Ureter (tissue), 1 donor: Measurements from ENCODE around the gene ABCG1. TPM values are rescaled to one million over a fixed set of nuclear protein-coding genes. Genes with fewer than 3 reads are reported as not detected.
A peak's percentile ranks its signal among the peaks of the same experiment; 100 is the strongest.

ENCODE experiments used
- DNase-seq: peaks from one replicate; pipeline ENCODE4 v3.0.0-alpha.2; 2020; ENCODE audit warnings: low spot score
- total RNA-seq: library from RNA; stranded (reverse); gene quantifications from one replicate; pipeline ENCODE4 v1.2.4, GENCODE V29; 2023
- donor health status: DM: yes; HTN: yes; CAD: no.

ABCG1 gene
- total RNA-seq, 1 donor from 2014 or later = 20.1 TPM

DNA sequence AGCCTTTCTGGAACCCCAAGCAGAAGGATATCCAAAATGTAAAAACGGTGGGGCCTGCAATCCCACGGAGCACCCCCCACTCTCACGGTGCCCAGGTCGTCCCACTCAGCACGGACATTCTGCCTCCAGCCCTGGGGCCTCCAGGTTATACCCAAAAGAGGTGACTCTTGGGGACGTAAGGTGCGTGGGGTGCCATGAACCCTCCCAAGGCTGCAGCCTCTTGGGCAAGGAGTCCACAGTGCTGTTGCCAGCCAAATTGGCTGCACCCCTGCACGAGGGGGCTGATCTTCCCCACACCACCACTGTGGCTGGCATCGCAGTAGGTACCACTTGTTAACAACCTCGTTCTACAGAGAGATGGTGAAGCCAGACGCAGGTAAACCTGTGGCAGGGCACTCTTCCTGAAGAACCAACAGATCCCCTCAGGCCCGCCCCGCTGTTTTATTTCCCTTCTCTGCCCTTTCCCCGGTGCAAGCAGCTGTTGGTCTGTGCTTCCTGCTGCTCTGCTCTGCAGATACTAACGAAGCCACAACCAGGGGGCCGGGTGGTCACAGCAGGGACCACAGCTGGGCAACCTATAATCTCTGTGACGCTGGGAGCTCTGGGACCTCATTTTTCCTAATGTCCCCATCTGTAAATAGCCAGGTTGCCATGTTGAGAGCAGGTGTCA lies 87.6 kb downstream of the ABCG1 start:
- DNase-seq = no peak

DNA sequence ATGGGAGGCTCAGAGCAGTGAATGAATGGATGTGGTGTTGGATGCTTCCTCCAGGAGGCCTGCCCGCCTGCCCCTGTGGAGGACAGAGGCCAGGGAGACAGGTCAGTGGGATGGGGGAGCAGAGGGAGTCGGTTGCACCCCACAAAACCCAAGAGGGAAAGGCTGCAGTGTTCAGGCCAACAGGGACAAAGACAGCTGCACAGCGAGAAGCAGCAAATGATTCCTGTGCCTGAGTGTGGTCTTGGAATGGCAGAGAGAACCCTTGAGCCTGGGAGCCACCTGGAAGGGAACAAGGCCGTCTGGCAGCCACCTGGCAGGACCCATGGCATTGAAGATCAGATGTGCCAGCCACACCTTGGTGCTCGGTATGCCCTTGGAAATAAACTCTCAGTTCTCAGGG lies 88.2 kb downstream of the ABCG1 start:
- no peak for DNase-seq

DNA sequence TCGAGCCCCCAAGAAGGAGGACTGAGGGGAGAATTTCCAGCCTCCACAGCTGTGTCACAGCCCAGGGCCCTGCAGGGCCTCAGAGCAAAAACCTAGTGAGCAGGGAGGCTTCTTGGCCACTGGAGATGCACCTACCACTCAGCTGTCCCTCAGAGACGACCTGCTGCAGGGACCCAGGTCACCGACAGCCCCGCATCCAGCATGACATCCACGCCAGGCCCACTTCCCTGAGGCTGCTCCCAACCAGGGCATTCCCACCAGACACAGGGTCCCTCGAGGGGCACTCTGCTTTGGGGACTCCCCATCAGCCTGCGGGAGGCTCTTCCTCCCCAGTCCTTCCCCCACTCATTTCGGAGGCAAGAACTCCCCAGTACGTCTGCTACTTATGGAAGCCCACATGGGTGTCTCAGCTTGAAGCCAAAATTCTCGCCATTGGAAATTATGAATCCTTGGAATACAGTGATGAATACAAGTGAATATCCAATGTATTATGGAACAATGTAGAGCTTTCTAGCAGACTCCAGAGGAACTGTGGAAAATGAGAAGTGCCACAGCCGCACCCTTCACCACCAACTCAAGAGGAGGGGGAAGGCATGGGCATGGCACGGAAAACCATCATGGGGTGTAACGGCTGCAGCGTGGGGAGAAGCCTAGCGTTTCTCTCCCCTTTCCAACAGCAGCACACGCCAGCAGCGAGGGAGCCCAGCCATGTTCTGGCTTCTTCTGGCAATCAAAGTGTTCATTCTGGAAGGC lies 89.4 kb downstream of the ABCG1 start:
- DNase-seq = no peak

DNA sequence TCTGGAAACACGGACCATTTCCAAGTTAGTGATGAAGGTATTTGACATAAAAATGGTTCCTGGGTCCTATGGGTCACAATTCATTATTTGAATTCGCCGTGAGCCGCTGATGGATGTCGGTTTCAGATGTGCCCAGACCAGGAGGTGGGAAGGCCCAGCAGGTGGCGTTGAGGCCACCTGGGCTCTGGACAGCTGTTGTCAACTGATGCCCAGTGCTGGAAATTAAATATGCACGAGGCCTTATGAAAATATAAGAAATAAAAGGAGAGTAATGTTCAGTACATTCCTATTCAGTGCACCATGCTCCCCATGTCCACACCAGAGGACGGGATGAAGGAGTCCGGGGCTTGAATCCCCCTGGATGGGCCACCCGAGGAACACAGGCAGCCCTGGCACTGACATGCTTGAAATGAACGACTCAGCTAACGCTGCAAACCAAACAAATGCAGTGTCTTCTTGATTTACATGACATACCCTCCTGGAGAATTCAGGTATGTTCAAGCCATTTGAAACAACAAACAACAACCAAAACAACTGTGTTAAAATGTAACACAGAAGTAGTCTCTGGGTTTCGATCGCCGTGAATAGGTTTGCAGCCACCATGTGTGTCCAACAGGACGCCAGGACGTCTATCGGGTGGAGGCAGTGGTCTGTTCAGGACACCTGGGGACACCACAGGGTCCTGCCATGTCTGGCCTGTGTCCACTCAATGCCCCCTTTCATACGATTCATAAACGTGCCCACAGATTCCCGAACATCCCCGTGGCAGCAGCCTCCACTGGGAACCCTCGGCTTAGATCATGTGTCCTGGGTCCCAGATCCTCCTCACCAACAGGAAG lies 90.2 kb downstream of the ABCG1 start:
- no peak for DNase-seq

DNA sequence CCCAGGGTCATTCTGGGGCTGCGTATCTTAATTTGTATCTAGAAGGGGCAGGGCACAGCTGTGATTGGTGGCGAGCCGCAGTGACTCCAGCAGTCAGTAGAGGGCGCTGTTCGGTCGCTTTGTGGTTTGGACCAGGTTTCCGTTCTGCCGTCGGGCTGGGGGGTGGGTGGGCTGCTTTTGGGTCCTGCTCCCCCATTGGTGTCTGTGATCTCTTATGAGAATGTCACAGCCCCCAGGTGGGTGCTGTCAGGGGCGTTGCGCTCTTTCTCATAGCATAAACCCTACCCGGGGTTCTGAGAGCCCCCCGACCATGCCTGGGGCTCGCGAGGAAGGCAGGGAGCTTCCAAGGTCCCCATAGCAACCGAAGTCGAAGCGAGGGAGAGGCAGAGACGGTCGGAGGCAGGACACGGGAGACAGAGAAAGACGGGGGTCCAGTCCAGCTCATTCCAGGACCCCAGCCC lies 90.8 kb downstream of the ABCG1 start:
- DNase-seq = no peak

DNA sequence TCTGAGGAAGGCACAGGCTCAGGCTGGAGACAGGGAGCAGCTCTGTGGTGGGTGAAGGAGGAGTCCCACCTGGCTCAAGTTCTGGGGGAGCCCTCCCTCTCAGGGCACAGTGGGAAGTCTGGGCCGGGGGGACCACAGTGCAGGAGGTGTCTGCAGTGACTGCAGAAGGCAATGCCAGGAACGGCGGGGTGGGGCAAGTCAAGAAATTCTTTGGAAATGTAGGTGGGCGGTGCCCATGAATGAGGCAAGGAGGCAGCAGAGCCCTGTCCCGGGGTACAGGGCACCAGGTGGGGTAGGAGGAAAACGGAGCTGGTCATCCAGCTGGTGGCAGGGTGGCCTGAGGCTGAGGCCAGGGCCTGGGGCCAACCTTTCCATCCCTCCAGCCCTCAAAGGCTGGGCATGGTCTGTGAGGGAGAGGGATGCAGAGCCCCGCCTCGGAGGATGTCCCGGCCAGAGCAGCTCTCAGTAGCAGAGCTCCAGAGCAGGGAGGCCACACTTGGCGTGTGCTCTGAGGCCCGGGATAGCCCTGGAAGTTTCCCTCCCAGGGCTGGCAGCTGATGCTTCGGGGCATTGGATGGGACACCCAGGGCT lies 91.6 kb downstream of the ABCG1 start:
- no peak for DNase-seq

DNA sequence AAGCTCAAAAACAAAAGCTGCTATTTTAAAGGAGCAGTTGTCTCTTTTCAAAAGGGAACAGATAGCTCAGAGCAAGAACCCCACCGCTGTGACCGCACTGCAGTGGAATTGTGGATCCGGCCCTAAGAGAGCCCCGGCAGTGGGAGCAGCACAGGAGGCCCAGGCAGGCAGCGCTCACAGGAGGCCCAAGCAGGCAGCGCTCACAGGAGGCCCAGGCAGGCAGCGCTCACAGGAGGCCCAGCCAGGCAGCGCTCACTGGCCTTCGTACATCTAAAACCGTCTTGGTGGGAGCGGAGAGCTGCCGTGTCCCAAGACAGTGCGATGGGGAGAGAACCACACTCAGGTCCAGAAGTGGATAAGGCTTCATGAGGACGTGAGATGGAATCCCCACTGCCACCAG lies 92.2 kb downstream of the ABCG1 start:
- DNase-seq = no peak

DNA sequence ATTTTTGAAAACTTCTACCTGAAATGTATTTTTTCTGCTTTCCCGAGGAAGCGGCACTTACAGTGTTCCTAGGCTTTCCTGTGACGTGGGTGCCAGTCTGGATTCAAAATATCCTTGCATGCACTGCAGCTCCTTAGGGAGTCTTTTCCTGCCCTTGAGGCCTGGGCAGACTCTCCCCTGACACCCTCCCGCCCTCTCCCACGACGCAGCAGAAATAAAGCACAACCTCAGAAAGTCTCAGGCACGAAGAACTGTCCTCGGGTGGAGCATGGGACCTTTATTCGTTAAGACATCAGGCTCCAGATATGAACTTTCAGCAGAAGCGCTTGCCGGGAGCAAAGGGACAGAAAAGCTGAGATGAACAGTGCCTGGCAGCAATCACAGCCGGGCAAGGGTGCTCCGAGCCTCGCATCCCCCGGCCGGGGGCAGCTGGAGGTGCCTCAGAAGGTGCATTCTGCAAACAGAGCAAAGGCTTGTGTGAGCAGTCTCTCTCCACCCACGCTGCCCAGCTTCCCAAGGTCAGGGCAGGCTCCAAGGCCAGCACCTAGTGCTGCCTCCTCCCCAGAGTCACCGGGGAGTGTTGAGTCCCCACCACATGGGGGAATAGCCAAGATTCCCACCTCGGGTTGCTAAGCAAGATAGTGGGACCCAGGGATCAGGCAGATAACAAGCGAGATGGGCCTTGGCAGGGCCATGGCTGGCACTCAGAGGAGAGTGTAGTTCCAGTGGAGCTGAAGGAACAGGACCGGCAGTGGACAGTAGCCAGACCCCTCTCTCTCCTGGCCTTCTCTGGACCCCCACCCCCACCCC lies 93.1 kb downstream of the ABCG1 start:
- peak; percentile 34 for DNase-seq

DNA sequence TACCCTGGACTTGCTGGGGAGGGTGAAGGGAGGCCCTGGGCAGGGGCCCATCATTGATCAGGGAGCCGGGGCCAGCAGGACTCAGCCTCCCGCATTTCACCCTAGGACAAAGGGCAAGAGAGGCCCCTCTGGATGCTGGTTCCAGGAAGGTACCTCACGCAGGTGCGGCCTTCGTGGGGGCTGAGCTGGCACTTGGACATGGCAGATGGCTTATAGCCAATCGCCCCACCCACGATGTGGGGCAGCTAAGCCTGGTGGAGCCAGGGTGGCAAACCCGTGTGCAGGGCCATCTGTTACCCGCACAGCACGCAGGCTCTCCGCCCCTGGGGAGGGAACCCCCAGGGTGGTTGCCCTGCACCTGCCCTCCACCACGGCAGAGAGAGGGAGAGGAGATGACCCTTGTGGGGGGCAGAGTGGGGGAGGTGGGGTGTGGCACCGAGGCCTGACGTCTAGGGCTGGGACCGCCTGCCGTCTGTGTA lies 93.7 kb downstream of the ABCG1 start:
- no peak for DNase-seq

DNA sequence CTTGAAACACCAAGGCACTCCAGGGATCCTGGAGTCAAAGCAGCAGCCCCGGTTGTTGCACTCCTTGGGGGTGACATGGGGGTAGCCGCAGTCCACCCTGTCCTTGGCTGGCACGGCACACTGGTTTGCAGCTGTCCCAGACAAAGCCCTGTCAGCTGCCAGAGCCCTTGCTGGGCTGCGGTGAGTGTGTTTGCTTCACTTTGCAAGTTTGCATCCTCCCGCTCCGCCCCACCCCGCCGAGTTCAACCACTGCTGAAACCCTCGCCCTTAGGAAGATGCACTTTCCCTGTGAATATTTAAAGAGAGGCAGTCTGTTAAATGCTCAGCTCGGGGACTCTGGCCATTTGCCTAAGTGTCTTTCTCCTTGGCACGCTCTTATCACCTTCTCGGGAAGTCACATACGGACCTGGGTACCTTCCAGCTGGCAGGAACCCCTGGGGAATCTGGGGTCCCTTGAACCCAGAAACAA lies 94.6 kb downstream of the ABCG1 start:
- DNase-seq = no peak

DNA sequence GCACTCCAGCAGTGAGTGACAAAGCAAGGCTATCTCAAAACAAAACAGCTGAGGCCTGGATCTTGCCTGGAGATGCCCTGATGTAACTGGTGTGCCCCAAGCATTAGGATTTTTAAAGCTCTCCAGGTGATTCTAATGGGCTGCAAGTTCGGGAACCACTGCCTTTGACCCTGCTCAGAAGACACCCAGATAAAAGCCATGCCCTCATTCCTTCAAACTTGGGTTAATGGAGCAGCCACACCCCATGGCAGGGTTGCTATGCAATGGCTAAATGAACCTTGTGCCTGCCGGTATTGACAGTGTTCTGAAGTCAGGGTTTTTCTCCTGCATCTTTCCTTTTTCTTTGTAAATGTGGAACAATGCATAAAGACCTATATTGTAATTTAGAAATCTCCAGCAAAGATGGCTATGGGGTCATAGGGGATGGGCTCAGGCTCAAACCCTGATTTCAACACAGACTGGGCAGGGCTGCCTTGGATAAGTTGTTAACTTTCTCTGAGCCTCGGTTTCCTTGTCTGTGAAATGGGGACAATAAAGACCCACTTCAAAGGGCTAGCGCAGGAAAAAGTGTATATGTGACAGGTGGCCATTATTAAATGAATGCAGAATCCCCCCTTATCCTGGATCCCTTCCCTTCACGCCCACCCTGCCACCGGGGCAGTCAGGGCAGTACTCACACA lies 95.8 kb downstream of the ABCG1 start:
- peak; percentile 15 for DNase-seq

DNA sequence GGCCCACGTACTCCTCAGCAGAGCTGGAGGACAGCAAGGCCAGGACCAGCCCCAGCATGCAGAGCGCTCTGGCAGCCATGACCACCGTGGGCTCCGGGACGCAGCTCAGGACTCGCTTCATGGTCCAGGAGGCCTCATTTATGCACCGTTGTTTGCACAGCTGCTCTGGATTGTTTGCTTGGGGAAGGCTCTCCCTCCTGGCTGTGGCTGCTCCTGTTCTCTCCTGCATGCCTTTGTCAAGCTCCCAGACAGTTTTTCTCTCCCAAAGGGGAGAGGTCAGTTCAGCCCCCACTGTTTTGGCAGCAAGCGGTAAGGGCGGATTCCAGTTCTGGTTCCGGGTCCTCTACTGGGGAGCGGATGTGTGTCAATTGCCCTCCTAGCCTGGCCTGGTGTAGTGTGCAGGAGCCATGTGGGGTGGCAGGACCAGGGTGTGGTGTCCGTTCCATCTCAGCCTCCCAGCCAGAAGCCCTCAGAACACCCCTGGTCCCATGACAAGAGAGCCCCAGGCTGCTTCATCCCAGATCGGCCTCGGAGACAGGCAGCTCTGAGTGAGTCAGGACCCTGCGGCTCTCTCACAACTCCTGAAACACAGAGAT lies 96.5 kb downstream of the ABCG1 start, which contains the start of gene TFF3:
Gene TFF3 (minus strand): TSS at position 114 of the 596 bp plus-strand sequence. CDS start 35 bp downstream, at position 79.
- peak; percentile 45 for DNase-seq

DNA sequence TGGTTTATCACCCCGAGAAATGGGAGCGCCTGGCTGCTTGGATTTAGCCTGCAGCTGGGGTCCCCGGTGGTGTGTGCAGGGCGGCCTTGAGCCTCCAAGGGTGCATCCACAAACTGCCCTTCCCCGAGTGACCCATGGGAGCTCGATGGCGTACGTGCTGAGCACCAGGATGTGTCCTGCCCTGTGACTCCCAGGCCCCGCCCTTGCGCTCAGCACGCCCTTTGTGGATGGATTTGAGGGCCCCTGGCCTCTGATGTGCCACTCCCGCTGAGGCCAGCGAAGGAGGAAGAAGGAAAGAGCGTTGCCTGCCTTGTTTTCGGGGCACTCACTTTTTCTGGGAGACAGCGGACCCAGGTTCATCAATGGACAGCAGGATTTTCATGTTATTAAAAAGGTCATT lies 98.0 kb downstream of the ABCG1 start:
- no peak for DNase-seq

DNA sequence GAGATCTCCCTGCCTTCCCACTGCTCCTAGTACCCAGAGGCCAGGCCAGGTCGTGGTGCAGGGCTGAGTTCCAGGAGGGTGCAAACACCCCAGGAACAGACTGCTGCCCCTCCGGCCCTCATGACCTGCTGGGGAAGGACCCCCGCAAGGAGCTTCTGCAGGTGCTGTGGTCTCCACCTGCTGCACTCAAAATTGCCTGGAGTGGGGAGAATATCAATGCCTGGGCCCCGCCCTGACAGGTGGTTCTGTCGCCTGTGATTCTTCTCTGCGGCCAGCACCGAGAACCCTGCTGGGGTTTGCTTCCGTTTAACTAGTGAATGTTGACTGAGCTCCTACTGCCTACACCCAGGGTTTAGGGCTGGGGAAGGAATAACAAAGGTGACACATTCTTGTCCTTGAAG lies 98.4 kb downstream of the ABCG1 start:
- DNase-seq = peak; percentile 22

DNA sequence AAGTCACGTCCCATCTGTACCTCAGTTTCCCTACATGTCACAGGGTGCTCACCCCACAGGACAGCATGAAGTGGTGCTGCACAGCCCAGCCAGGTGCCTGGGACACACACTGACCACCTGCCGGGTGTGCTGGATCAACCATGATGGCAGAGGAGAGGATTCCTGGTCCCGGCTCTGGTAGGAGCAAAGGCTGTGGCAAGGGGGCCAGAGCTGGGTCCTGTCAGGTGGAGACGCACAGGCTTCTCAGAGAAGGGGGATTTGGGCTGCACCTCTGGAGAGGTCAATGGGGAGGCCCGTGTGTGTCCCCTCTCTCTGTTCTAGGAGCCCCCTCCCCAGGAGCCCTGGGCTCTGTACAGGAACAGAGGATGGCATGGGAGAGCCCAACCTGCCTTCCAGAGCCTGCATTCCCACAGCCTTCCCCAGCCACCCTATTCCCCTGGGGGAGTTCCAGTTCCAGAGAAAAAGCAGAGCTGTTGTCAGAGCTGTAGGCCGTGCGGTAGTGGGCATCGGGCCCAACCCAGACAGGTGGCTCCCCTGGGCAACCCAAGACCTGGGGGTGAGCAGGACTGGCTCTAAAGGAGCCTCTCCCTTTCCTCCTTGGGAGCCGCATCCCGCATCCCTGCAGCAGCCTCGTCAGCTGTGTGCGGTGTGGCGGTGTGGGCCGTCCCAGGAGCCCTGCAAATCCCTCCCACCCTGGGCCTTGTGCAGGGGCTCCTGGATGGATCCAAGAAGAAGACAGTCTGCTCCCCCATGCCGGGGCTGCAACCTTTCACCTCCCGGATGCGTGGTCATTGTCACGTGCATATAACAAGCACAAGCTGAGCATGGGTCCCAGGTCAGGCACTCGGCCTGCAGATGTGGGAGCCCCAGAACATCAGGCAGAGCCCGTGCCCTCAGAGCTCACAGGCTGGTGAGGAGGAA lies 99.1 kb downstream of the ABCG1 start:
- peak; percentile 34 for DNase-seq

DNA sequence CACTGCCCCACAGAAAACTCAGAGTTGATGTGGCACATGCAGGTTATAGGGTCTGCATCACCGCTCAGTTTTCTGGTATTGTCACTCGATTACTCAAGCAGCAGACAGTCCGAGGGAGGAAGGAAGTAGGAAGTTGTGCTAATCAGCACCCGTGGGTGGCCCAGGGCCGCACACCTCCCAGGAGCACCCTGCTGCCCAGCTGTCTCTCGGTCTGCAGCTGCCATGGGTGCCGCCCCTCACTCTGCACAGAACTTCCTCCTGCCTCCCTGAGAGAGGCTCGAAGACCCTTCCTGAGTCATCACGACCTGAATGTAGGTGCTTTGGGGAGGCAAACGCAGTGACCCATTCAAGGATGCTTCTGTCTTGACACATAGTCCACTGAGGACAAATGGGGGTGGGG lies 100.4 kb downstream of the ABCG1 start:
- DNase-seq = peak; percentile 36

DNA sequence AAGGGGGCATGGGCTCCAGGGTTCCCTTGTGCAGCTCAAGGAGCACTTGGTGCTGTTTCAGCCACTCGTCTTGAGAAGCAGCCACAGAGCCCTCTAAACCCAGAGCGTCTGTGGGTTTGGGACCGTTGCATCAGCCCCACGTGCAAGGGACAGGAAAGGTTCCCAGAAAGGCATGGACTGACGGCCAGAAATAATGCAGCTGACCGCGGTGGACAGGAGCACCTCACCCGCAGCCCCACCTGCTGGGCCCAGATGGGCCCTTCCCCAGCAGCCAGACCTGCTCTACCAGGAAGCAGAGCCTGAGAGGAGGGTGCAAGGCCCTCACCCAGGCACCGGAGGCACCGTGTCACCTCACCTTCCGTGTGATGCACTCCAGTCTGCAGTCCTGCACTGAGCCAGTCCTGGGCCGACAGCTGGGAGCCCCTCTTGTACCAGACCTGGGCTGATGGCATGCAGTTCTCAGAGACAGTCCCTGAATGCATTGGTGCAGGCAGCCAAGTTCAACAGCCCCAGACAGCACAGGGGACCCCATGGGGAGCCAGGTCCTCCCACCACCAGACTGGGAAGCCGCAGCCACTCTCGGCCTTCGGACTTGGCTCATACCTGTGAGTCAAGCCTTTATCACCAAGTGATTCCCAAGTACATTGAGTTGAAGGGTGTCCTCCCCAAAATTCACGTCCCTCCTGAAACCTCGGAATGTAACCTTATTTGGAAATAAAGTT lies 101.1 kb downstream of the ABCG1 start:
- peak; percentile 52 for DNase-seq

DNA sequence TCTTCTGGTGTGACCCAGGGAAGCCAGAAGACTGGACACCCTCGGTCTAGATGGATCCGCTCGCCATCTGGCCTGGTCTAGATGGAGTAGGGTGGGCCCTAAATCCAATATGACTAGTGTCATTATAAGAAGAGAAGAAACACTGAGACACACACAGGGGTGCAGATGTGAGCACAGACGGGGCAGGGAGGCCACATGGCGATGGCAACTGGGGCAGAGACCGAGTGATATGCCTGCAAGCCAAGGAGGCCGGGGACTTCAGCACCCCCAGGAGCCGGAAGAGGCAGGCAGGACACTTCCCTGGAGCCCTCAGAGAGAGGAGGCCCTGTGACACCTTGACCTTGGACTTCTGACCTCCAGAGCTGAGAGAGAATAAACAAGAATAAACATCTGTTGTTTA lies 101.9 kb downstream of the ABCG1 start:
- no peak for DNase-seq
